CD14-positive monocyte (primary cell): ENCODE measurements around the gene ZSCAN2. TPM values are rescaled to one million over a fixed set of nuclear protein-coding genes. Genes with fewer than 3 reads are reported as not detected.
A peak's percentile ranks its signal among the peaks of the same experiment; 100 is the strongest.

ENCODE experiments used
- DNase-seq, 3 donors: peaks; one replicate each; pipeline ENCODE4 v3.0.0-alpha.2; 2011 to 2022
- H2AFZ ChIP-seq: 2 replicates; pipeline ENCODE4 v1.6.0; 2012; ENCODE audit warnings: mild to moderate bottlenecking, low read depth, low read length, inconsistent platforms; ENCODE audit not compliant: insufficient read depth, poor library complexity, severe bottlenecking
- H3K27ac ChIP-seq, 2 donors: 1 replicate in 1 of 2; 2 replicates in 1 of 2; pipeline ENCODE4 v1.5.1; 2012 to 2013; ENCODE audit warnings: low read length in 2 of 2, control low read depth in 1 of 2, inconsistent platforms in 1 of 2, low read depth in 1 of 2, mild to moderate bottlenecking in 1 of 2
- H3K27me3 ChIP-seq, 2 donors: one replicate each; pipeline versions ENCODE4 v1.6.0 to v1.6.1; 2011 to 2013; ENCODE audit warnings: low read length in 2 of 2; ENCODE audit not compliant: control insufficient read depth in 2 of 2, insufficient read depth in 2 of 2
- H3K36me3 ChIP-seq, 2 donors: replicated peaks in 1 of 2; 1 replicate in 1 of 2; 2 replicates in 1 of 2; pipeline versions ENCODE4 v1.5.1 to v1.6.1; 2012 to 2013; ENCODE audit warnings: low read length in 2 of 2, control low read depth in 1 of 2, inconsistent platforms in 1 of 2, mild to moderate bottlenecking in 1 of 2; ENCODE audit not compliant: insufficient read depth in 2 of 2, control insufficient read depth in 1 of 2
- H3K4me1 ChIP-seq, 2 donors: 1 replicate in 1 of 2; 2 replicates in 1 of 2; pipeline versions ENCODE4 v1.5.1 to v1.6.1; 2012 to 2013; ENCODE audit warnings: low read length in 2 of 2, control low read depth in 1 of 2, inconsistent platforms in 1 of 2, mild to moderate bottlenecking in 1 of 2, moderate library complexity in 1 of 2; ENCODE audit not compliant: insufficient read depth in 2 of 2, control insufficient read depth in 1 of 2
- H3K4me2 ChIP-seq: replicated peaks from 2 replicates; pipeline ENCODE3; 2012; ENCODE audit warnings: low read length, moderate library complexity, mild to moderate bottlenecking; ENCODE audit not compliant: poor library complexity, severe bottlenecking; ENCODE audit errors: extremely low read depth
- H3K4me3 ChIP-seq, 3 experiments: fragments of 200-600 bp in 1 of 3; sonication (generic) in 1 of 3; replicated peaks in 1 of 3; 1 replicate in 2 of 3; 2 replicates in 1 of 3; pipeline ENCODE4 v1.5.1; 2011 to 2013; ENCODE audit warnings: low read length in 3 of 3, mild to moderate bottlenecking in 3 of 3, control low read depth in 2 of 3, low read depth in 2 of 3, inconsistent platforms in 1 of 3, moderate library complexity in 1 of 3
- H3K79me2 ChIP-seq: 2 replicates; pipeline ENCODE4 v1.6.0; 2012; ENCODE audit warnings: mild to moderate bottlenecking, control low read depth, inconsistent platforms, low read length, moderate library complexity; ENCODE audit not compliant: insufficient read depth
- H3K9ac ChIP-seq: 2 replicates; pipeline ENCODE4 v1.6.0; 2017; ENCODE audit warnings: low read length, mild to moderate bottlenecking; ENCODE audit not compliant: insufficient read depth, poor library complexity, severe bottlenecking
- H3K9me3 ChIP-seq, 2 donors: replicated peaks in 1 of 2; 1 replicate in 1 of 2; 2 replicates in 1 of 2; pipeline versions ENCODE4 v1.5.1 to v1.6.1; 2012 to 2013; ENCODE audit warnings: low read length in 2 of 2, control low read depth in 1 of 2; ENCODE audit not compliant: control insufficient read depth in 1 of 2, insufficient read depth in 1 of 2
- H4K20me1 ChIP-seq: 2 replicates; pipeline ENCODE4 v1.6.0; 2012; ENCODE audit warnings: mild to moderate bottlenecking, low read length, control low read depth, moderate library complexity; ENCODE audit not compliant: insufficient read depth
- H3K27ac Mint-ChIP-seq, 7 donors: one replicate each; pipeline ENCODE4 v1.8.0; 2020; ENCODE audit warnings: mild to moderate bottlenecking in 7 of 7, mixed read lengths in 7 of 7, moderate library complexity in 6 of 7, inconsistent platforms in 2 of 7
- H3K27me3 Mint-ChIP-seq, 3 donors: one replicate each; pipeline ENCODE4 v1.8.0; 2021 to 2022; ENCODE audit warnings: low read depth in 3 of 3, mild to moderate bottlenecking in 3 of 3, mixed read lengths in 3 of 3, moderate library complexity in 3 of 3, inconsistent platforms in 1 of 3
- H3K36me3 Mint-ChIP-seq, 2 donors: one replicate each; pipeline ENCODE4 v1.8.0; 2020; ENCODE audit warnings: mixed read lengths in 2 of 2, inconsistent platforms in 1 of 2, mild to moderate bottlenecking in 1 of 2
- H3K4me1 Mint-ChIP-seq: one replicate; pipeline ENCODE4 v1.8.0; 2020; ENCODE audit warnings: mild to moderate bottlenecking, mixed read lengths
- H3K4me3 Mint-ChIP-seq, 2 donors: one replicate each; pipeline ENCODE4 v1.8.0; 2020; ENCODE audit warnings: mild to moderate bottlenecking in 2 of 2, mixed read lengths in 2 of 2, moderate library complexity in 1 of 2
- H3K9me3 Mint-ChIP-seq, 7 donors: one replicate each; pipeline ENCODE4 v1.8.0; 2020 to 2022; ENCODE audit warnings: mixed read lengths in 7 of 7, mild to moderate bottlenecking in 6 of 7, moderate library complexity in 6 of 7, inconsistent platforms in 2 of 7
- WGBS: methylation state at CpG from one replicate; pipeline ENCODE4 v1.1.5; 2013; ENCODE audit warnings: missing lambda C conversion rate; ENCODE audit not compliant: insufficient coverage; 5-methylcytosine and 5-hydroxymethylcytosine counted together
- intact Hi-C, 2 donors: fragments of 100-400 bp; cut with micrococcal nuclease; formaldehyde crosslinking; loops; one replicate each; pipeline versions ENCODE4 v1.15.0 to v1.15.1; 2023
- polyA plus RNA-seq, 3 donors: library from polyadenylated mRNA; depleted of rRNA in 1 of 3; unstranded in 2 of 3; stranded (reverse) in 1 of 3; fragments of 300-500 nt in 2 of 3; fragments of >200 nt in 1 of 3; fragmentation: Illumina TruSeq in 2 of 3; gene quantifications; 1 replicate in 2 of 3; 2 replicates in 1 of 3; pipeline ENCODE4 v1.2.3, GENCODE V29; 2012 to 2021
- TF ChIP-seq, protein P1 (sequence below): fragments of 200-600 bp; IDR thresholded peaks from one replicate; pipeline ENCODE4 v1.8.0; 2022; ENCODE audit warnings: antibody characterized with exemption, mild to moderate bottlenecking

Gene ZSCAN2
- polyA plus RNA-seq, 3 donors: 1.7 to 6.1 (median 3.4) TPM

DNA sequence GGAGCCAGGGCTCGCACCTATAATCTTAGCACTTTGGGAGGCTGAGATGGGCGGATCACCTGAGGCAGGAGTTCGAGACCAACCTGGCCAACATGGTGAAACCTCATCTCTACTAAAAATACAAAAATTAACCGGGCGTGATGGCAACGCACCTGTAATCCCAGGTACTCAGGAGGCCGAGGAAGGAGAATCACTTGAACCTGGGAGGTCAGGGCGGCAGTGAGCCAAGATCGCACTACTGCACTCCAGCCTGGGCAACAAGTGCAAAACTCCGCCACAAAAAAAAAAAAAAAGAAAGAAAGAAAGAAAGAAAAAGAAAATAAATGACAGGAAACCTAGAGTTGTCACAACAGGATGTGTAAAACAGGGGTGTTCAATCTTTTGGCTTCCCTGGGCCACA lies 60.2 kb downstream of the ZSCAN2 start:
- Histone ChIP-seq H3K4me1 (peaks cover 15 to 17% of the 10 kb centered on the region in 2 donors), H3K27ac (no peak overlapping the region), H4K20me1 (peaks cover 18% of the 10 kb centered on the region), H3K27me3 (no peaks in the 10 kb centered on the region), H3K9me3 (no peaks in the 10 kb centered on the region), H3K36me3 (peaks cover 11 to 48% of the 10 kb centered on the region in 2 donors), H3K9ac (no peak overlapping the region), H3K79me2 (no peaks in the 10 kb centered on the region), H2AFZ (no peak overlapping the region), H3K4me2 (no peak overlapping the region), H3K4me3 (no peak overlapping the region)
- TF ChIP-seq, protein P1, sequence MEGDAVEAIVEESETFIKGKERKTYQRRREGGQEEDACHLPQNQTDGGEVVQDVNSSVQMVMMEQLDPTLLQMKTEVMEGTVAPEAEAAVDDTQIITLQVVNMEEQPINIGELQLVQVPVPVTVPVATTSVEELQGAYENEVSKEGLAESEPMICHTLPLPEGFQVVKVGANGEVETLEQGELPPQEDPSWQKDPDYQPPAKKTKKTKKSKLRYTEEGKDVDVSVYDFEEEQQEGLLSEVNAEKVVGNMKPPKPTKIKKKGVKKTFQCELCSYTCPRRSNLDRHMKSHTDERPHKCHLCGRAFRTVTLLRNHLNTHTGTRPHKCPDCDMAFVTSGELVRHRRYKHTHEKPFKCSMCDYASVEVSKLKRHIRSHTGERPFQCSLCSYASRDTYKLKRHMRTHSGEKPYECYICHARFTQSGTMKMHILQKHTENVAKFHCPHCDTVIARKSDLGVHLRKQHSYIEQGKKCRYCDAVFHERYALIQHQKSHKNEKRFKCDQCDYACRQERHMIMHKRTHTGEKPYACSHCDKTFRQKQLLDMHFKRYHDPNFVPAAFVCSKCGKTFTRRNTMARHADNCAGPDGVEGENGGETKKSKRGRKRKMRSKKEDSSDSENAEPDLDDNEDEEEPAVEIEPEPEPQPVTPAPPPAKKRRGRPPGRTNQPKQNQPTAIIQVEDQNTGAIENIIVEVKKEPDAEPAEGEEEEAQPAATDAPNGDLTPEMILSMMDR: no peak
- 100% methylated on average over 4 of the region's 10 CpGs for whole genome bisulfite sequencing
- peak overlapping the region in 1 of 7 donors; percentile 25 for H3K27ac Mint-ChIP-seq
- intact Hi-C loops: no loop called here
- H3K27me3 Mint-ChIP-seq: peaks cover 0 to 8% (median 8%) of the 10 kb centered on the region in 3 donors
- H3K4me1 Mint-ChIP-seq: peaks cover 19% of the 10 kb centered on the region
- DNase-seq: no peak
- peaks cover 29 to 60% of the 10 kb centered on the region in 2 donors for H3K36me3 Mint-ChIP-seq
- H3K4me3 Mint-ChIP-seq: no peak overlapping the region
- peaks cover 0 to 1% (median 0%) of the 10 kb centered on the region in 7 donors for H3K9me3 Mint-ChIP-seq

DNA sequence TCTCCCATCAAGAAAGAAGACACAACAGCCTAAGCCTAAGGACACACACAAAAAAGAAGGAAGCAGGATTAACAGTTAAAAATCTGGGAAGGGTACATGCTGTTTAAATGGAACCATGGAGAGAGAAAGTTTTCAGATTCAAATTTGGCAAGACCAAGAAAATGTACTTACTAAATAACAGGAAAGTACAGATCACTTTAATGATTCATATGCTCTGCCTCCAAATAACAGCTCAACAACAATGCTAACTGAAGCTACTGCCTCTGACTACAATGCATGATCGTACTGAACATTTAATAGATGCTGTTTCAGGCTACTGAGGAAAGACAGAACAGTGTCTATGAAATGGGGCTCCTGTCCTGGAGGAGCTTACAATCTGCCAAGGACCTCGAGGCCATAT lies 65.6 kb downstream of the ZSCAN2 start:
- no peaks in the 10 kb centered on the region for H3K4me1 ChIP-seq

More for the DNA sequence above, 65.6 kb downstream of the ZSCAN2 start:
- TF ChIP-seq, protein P1: no peak
- Mint-ChIP-seq H3K36me3 (peaks cover 63 to 91% of the 10 kb centered on the region in 2 donors), H3K4me3 (no peak overlapping the region), H3K4me1 (no peaks in the 10 kb centered on the region), H3K9me3 (peaks cover 0 to 1% (median 0%) of the 10 kb centered on the region in 7 donors), H3K27ac (peak overlapping the region in 2 of 7 donors; percentile 7 to 27), H3K27me3 (no peaks in the 10 kb centered on the region)
- intact Hi-C loops: no loop called here
- no peak overlapping the region for H3K9ac ChIP-seq
- H4K20me1 ChIP-seq: peaks cover 9% of the 10 kb centered on the region
- H3K9me3 ChIP-seq: no peaks in the 10 kb centered on the region
- no peaks in the 10 kb centered on the region for H3K27me3 ChIP-seq
- H3K4me2 ChIP-seq: no peak overlapping the region
- no peak overlapping the region for H3K4me3 ChIP-seq
- H2AFZ ChIP-seq: no peak overlapping the region
- no peak overlapping the region for H3K27ac ChIP-seq
- H3K79me2 ChIP-seq: no peaks in the 10 kb centered on the region
- peaks cover 57 to 87% of the 10 kb centered on the region in 2 donors for H3K36me3 ChIP-seq
- DNase-seq: no peak
- no CpG with 5 or more reads among the region's 2 CpGs for WGBS
